Prostate gland (tissue), 2 donors: ENCODE measurements around the gene GANC.
"Not testable (repeated sequence)": the region's sequence is repeated elsewhere in the genome, so short reads cannot be mapped to it uniquely, and the experiment has no call there.

Experiments
- POLR2A ChIP-seq: fragments of 450-650 bp; IDR thresholded peaks from one replicate; pipeline ENCODE4 v1.6.1; 2016; ENCODE audit warnings: antibody characterized with exemption, mild to moderate bottlenecking
- TF ChIP-seq, protein P1 (sequence below), 4 experiments: fragments of 200-600 bp in 2 of 4; fragments of 450-650 bp in 2 of 4; sonication (generic) in 2 of 4; IDR thresholded peaks; 1 replicate in 3 of 4; 2 replicates in 1 of 4; pipeline ENCODE4 v1.5.1; 2016 to 2019; ENCODE audit warnings: antibody characterized with exemption in 4 of 4, mild to moderate bottlenecking in 2 of 4, moderate library complexity in 2 of 4

DNA sequence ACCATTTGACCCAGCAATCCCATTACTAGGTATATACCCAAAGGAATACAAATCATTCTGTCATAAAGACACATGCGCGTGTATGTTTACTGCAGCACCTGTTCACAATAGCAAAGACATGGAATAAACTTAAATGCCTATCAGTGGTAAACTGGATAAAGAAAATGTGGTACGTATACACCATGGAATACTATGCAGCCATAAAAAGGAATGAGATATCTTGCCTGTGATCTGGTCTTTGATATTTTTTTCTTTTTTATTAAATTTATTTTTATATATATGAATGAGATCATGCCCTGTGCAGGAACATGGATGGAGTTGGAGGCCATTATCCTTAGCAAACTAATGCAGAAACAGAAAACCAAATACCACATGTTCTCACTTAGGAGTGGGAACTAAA is 64.1 kb downstream of the GANC start:
- TF ChIP-seq POLR2A, result not testable (repeated sequence)
- TF ChIP-seq, protein P1, sequence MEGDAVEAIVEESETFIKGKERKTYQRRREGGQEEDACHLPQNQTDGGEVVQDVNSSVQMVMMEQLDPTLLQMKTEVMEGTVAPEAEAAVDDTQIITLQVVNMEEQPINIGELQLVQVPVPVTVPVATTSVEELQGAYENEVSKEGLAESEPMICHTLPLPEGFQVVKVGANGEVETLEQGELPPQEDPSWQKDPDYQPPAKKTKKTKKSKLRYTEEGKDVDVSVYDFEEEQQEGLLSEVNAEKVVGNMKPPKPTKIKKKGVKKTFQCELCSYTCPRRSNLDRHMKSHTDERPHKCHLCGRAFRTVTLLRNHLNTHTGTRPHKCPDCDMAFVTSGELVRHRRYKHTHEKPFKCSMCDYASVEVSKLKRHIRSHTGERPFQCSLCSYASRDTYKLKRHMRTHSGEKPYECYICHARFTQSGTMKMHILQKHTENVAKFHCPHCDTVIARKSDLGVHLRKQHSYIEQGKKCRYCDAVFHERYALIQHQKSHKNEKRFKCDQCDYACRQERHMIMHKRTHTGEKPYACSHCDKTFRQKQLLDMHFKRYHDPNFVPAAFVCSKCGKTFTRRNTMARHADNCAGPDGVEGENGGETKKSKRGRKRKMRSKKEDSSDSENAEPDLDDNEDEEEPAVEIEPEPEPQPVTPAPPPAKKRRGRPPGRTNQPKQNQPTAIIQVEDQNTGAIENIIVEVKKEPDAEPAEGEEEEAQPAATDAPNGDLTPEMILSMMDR (IDR thresholded peaks at IDR 0.05), result not testable (repeated sequence)
